HepG2 (cell line): ENCODE data around the gene THSD1. TPM values are rescaled to one million over a fixed set of nuclear protein-coding genes. Genes with fewer than 3 reads are reported as not detected.

Source experiments
- ATAC-seq: fragments of 200-7000 bp; cut with Tn5 transposase; 3 replicates; pipeline ENCODE4 v1.9.1; 2020; ENCODE audit warnings: mild to moderate bottlenecking, moderate library complexity
- BruUV-seq: library from RNA; stranded (reverse); fragments of 400-500 nt; replicated peaks from 2 replicates; lab custom pipeline; 2021; lab: Mats Ljungman, UMichigan
- CTCF ChIA-PET: fragments of 300-600 bp; formaldehyde crosslinking; extraction: SDS; loops from one replicate; lab custom pipeline; 2021; ENCODE audit warnings: low total read pairs, inconsistent platforms, low intra/inter-chr PET ratio; lab: Yijun Ruan, JAX
- POLR2A ChIA-PET: fragments of 350-600 bp; sonication (Branson Sonifier 250); formaldehyde crosslinking; loops from one replicate; lab custom pipeline; 2020; ENCODE audit warnings: antibody characterized with exemption, inconsistent platforms; lab: Yijun Ruan, JAX
- DNase-seq: peaks from one replicate; pipeline ENCODE4 v3.0.0-alpha.2; 2015; ENCODE audit warnings: low spot score
- FAIRE-seq: peaks from 3 replicates; lab custom pipeline; 2011; peaks lifted over from hg19 to GRCh38; lab: Jason Lieb, UNC
- H2AFZ ChIP-seq: one replicate; pipeline ENCODE4 v1.6.1; 2011; ENCODE audit warnings: low read length, inconsistent platforms
- H3K27ac ChIP-seq: fragments of 300-600 bp; 3 replicates; pipeline ENCODE4 v1.8.0; 2011; ENCODE audit warnings: mixed run types, mild to moderate bottlenecking, mixed read lengths, low read length, inconsistent platforms; ENCODE audit not compliant: insufficient read depth; ENCODE audit errors: extremely low read length
- H3K27me3 ChIP-seq, 2 experiments: fragments of 200-600 bp in 1 of 2; 2 replicates in 1 of 2; 3 replicates in 1 of 2; pipeline versions ENCODE4 v1.6.0 to v1.8.0; 2011; ENCODE audit warnings: low read length in 2 of 2, mild to moderate bottlenecking in 2 of 2, moderate library complexity in 2 of 2, inconsistent platforms in 1 of 2; ENCODE audit not compliant: insufficient read depth in 2 of 2, control insufficient read depth in 1 of 2
- H3K36me3 ChIP-seq, 2 experiments: fragments of 200-600 bp in 1 of 2; replicated peaks in 1 of 2; 2 replicates in 1 of 2; 3 replicates in 1 of 2; pipeline versions ENCODE4 v1.5.1 to v1.8.0; 2011; ENCODE audit warnings: low read length in 2 of 2, inconsistent platforms in 1 of 2; ENCODE audit not compliant: insufficient read depth in 2 of 2, control insufficient read depth in 1 of 2
- H3K4me1 ChIP-seq: 2 replicates; pipeline ENCODE4 v1.5.1; 2012; ENCODE audit warnings: low read length, inconsistent platforms; ENCODE audit not compliant: insufficient read depth
- H3K4me2 ChIP-seq: 2 replicates; pipeline ENCODE4 v1.6.0; 2011; ENCODE audit warnings: low read depth, low read length, inconsistent platforms
- H3K4me3 ChIP-seq, 3 experiments: fragments of 200-600 bp in 1 of 3; sonication (generic), shearing (Covaris generic) in 1 of 3; replicated peaks in 1 of 3; 2 replicates each; pipeline ENCODE4 v1.5.1; 2011 to 2016; ENCODE audit warnings: low read length in 3 of 3, inconsistent platforms in 2 of 3, low read depth in 2 of 3, mild to moderate bottlenecking in 2 of 3, control low read depth in 1 of 3, mixed read lengths in 1 of 3; ENCODE audit not compliant: insufficient read depth in 1 of 3
- H3K79me2 ChIP-seq: one replicate; pipeline ENCODE4 v1.6.1; 2011; ENCODE audit warnings: low read length, inconsistent platforms; ENCODE audit not compliant: insufficient read depth
- H3K9ac ChIP-seq: 2 replicates; pipeline ENCODE4 v1.6.0; 2011; ENCODE audit warnings: mild to moderate bottlenecking, low read depth, low read length, inconsistent platforms; ENCODE audit not compliant: insufficient read depth
- H3K9me3 ChIP-seq: 2 replicates; pipeline ENCODE4 v1.5.1; 2012; ENCODE audit warnings: mild to moderate bottlenecking, low read length
- H4K20me1 ChIP-seq: 2 replicates; pipeline ENCODE4 v1.6.0; 2011; ENCODE audit warnings: inconsistent platforms, mild to moderate bottlenecking, low read length, moderate library complexity; ENCODE audit not compliant: insufficient read depth
- HMGA1 ChIP-seq: sonication (generic); formaldehyde crosslinking; conservative IDR thresholded peaks from 2 replicates; pipeline ENCODE4 v1.4.0; 2020; ENCODE audit warnings: missing genetic modification reagents
- KAT2B ChIP-seq: fragments of 150-350 bp; IDR thresholded peaks from 2 replicates; pipeline ENCODE4 v1.6.1; 2014; ENCODE audit warnings: low read depth, low read length, borderline replicate concordance
- PCBP2 ChIP-seq: fragments of 200-400 bp; formaldehyde crosslinking; optimal IDR thresholded peaks from 2 replicates; pipeline ENCODE3; 2018; ENCODE audit warnings: low read length, low read depth; ENCODE audit not compliant: poor library complexity, severe bottlenecking
- TEAD2 ChIP-seq: sonication (generic); formaldehyde crosslinking; IDR thresholded peaks from 2 replicates; pipeline ENCODE4 v1.9.0; 2021; ENCODE audit warnings: missing genetic modification reagents
- ZFP82 ChIP-seq: sonication (generic); formaldehyde crosslinking; IDR thresholded peaks from 2 replicates; pipeline ENCODE4 v1.5.1; 2020; ENCODE audit warnings: mild to moderate bottlenecking, missing genetic modification reagents, borderline replicate concordance
- ZNF34 ChIP-seq: sonication (generic); formaldehyde crosslinking; IDR thresholded peaks from 2 replicates; pipeline ENCODE4 v1.4.0; 2020; ENCODE audit warnings: mild to moderate bottlenecking, missing genetic modification reagents, borderline replicate concordance
- WGBS: methylation state at CpG from one replicate; pipeline ENCODE4 v1.1.6; 2017; ENCODE audit warnings: low lambda C conversion rate; 5-methylcytosine and 5-hydroxymethylcytosine counted together
- in situ Hi-C: cut with HindIII; loops from 2 replicates; pipeline ENCODE4 v1.10.0; 2017; ENCODE audit warnings: low pct_unique_long_range_greater_than_20kb; ENCODE audit not compliant: extremely low pct_ligation_motif_present
- intact Hi-C: fragments of 100-400 bp; cut with micrococcal nuclease; formaldehyde crosslinking; loops from one replicate; pipeline ENCODE4 v1.10.0; 2022; ENCODE audit not compliant: unreplicated experiment
- polyA plus RNA-seq, 8 experiments: library from polyadenylated mRNA; depleted of rRNA in 3 of 8; stranded (reverse) in 7 of 8; unstranded in 1 of 8; fragments of >200 nt; fragmentation: Illumina TruSeq in 4 of 8; extraction: Trizol in 4 of 8; gene quantifications; 2 replicates each; pipeline versions ENCODE4 v1.2.1 to v1.2.3, GENCODE V29; 2011 to 2016; ENCODE audit warnings: low read depth in 4 of 8, missing spikeins in 1 of 8, mixed read lengths in 1 of 8; ENCODE audit not compliant: insufficient read depth in 1 of 8
- total RNA-seq, 5 experiments: library from RNA; depleted of rRNA; stranded (reverse); fragments of >200 nt; fragmentation: Illumina TruSeq; extraction: Trizol; gene quantifications; 2 replicates each; pipeline ENCODE4 v1.2.3, GENCODE V29; 2016; ENCODE audit warnings: low read depth in 1 of 5
- TF ChIP-seq, protein P1 (sequence below): IDR thresholded peaks from 2 replicates; pipeline ENCODE4 v1.6.1; 2012; ENCODE audit warnings: low read depth, low read length, improper control_type of control experiment

The THSD1 gene
- total and polyA plus RNA-seq, 2 of the 13 experiments (the other 11 are each of a cell fraction or from before 2014, with no cell fraction given), result 0.11 to 0.15 TPM

DNA sequence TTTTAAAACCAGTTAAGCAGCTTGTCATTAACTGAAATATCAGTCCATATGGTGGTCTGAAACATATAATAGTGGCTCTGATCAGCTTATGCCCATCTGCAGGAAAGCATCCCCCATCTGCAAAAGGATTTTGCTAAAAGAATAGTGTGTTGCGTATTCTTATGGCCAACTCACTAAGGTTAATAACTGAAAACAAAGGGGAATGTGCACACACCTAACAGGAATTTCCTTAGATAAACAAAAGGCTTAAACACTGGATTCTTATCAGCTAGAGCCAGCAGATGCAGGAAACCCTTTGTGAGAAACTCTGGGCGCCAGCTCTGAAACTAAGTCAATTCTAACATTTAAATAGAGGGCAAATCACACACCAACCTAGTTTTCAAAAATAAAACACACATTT lies 22.3 kb upstream of the THSD1 start (continued):
- TF ChIP-seq HMGA1 (CRISPR knock-in tag), result no peak
- TF ChIP-seq ZFP82 (CRISPR knock-in tag), result no peak

DNA sequence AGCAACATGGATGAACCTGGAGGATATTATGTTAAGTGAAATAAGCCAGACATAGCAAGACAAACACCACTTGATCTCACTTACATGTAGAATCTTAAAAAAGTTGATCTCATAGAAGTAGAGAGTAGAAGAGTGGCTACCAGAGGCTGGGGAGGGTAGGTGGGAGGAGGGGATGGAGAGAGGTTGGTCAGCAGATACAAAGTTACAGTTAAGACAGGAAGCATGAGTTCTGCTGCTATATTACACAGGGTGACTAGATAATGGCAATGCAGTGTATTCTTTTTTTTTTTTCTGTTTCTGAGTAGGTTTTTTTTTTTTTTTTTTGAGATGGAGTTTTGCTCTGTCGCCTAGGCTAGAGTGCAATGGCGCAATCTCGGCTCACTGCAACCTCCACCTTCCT lies 15.2 kb upstream of the THSD1 start:
- WGBS, result 98% methylated on average over 3 of the region's 3 CpGs
- H3K27ac ChIP-seq, result no peak overlapping the region
- no peaks in the 10 kb centered on the region for H3K27me3 ChIP-seq
- peaks cover 10 to 38% of the 10 kb centered on the region in 2 experiments for H3K36me3 ChIP-seq
- no peak overlapping the region for H2AFZ ChIP-seq
- ChIA-PET POLR2A (no interaction called here), CTCF (no interaction called here)
- no peaks in the 10 kb centered on the region for H3K79me2 ChIP-seq
- DNase-seq (no peak), ATAC-seq (no peak), FAIRE-seq (no peak)
- intact Hi-C loops (no loop called here), in situ Hi-C loops (no loop called here)
- no peaks in the 10 kb centered on the region for H4K20me1 ChIP-seq
- no TSS peak for BruUV-seq
- H3K4me2 ChIP-seq, result no peak overlapping the region
- TF ChIP-seq PCBP2, result no peak
- TF ChIP-seq TEAD2 (CRISPR knock-in tag), result no peak
- TF ChIP-seq KAT2B, result no peak
- TF ChIP-seq, protein P1, sequence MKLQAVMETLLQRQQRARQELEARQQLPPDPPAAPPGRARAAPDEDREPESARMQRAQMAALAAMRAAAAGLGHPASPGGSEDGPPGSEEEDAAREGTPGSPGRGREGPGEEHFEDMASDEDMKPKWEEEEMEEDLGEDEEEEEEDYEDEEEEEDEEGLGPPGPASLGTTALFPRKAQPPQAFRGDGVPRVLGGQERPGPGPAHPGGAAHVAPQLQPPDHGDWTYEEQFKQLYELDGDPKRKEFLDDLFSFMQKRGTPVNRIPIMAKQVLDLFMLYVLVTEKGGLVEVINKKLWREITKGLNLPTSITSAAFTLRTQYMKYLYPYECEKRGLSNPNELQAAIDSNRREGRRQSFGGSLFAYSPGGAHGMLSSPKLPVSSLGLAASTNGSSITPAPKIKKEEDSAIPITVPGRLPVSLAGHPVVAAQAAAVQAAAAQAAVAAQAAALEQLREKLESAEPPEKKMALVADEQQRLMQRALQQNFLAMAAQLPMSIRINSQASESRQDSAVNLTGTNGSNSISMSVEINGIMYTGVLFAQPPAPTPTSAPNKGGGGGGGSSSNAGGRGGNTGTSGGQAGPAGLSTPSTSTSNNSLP, result no peak
- TF ChIP-seq ZNF34 (CRISPR knock-in tag), result no peak
- no peak overlapping the region for H3K9ac ChIP-seq
- H3K9me3 ChIP-seq, result no peaks in the 10 kb centered on the region
- no peak overlapping the region for H3K4me3 ChIP-seq
- no peaks in the 10 kb centered on the region for H3K4me1 ChIP-seq
